HPDE6-E6E7 (cell line): Measurements from ENCODE around the gene UNC50.

Experiments
- DNase-seq: peaks from one replicate; pipeline ENCODE4 v3.0.0; 2011; ENCODE audit warnings: missing footprints; ENCODE audit errors: extremely low spot score

Gene UNC50

DNA sequence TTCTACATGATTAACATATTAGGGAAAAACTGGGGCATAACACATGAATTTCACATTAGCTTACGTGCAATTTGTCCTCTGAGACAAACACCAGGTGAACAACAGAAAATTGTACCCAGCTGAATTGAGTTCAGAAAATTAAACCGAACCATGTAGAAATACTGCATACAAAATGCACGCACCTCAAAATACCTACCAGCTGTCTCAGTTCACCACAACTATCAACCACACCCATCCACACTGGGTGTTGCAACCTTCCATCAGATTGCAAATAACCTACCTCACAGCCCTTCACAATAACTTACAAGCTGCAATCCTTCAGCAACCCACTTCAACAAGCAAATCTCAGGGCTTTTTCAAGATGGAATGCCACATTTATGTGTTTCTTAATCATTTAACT is 55.9 kb downstream of the UNC50 start:
- DNase-seq, result peak; percentile 38

- no peak for DNase-seq
These were observed 57.3 kb downstream of the UNC50 start for GRCh38 chr2:98665677-98666076.
